GM18526 (cell line): ENCODE results near the gene NGFR.

Experiments
- POLR2A ChIP-seq: IDR thresholded peaks from 3 replicates; pipeline ENCODE4 v1.6.1; 2011; ENCODE audit not compliant: insufficient read length; ENCODE audit errors: extremely low read depth

NGFR gene

GRCh38 chr17:49545007-49545660 is 50.0 kb downstream of the NGFR start:
- TF ChIP-seq POLR2A = no peak

GRCh38 chr17:49545806-49546545 is 50.9 kb downstream of the NGFR start:
- TF ChIP-seq POLR2A = no peak

- no peak for TF ChIP-seq POLR2A
These were observed 51.7 kb downstream of the NGFR start for GRCh38 chr17:49546546-49547535.

GRCh38 chr17:49547566-49547965 is 52.5 kb downstream of the NGFR start:
- TF ChIP-seq POLR2A = no peak

- TF ChIP-seq POLR2A = no peak
These were observed 53.0 kb downstream of the NGFR start for GRCh38 chr17:49548051-49548505.

GRCh38 chr17:49548506-49549310 is 53.6 kb downstream of the NGFR start:
- no peak for TF ChIP-seq POLR2A

- no peak for TF ChIP-seq POLR2A
These were observed 54.2 kb downstream of the NGFR start for GRCh38 chr17:49549311-49549605.

- no peak for TF ChIP-seq POLR2A
These were observed 54.9 kb downstream of the NGFR start for GRCh38 chr17:49549691-49550678.

GRCh38 chr17:49551221-49552069 is 56.4 kb downstream of the NGFR start:
- TF ChIP-seq POLR2A = no peak

- no peak for TF ChIP-seq POLR2A
These were observed 57.1 kb downstream of the NGFR start for GRCh38 chr17:49552070-49552751.

- no peak for TF ChIP-seq POLR2A
These were observed 58.7 kb downstream of the NGFR start for GRCh38 chr17:49553676-49554335.
